Islet precursor cell (in vitro differentiated cells): Measurements from ENCODE around the gene CCDC192.
"Not testable (repeated sequence)": the region's sequence is repeated elsewhere in the genome, so short reads cannot be mapped to it uniquely, and the experiment has no call there.

ENCODE experiments used
- DNase-seq: peaks from one replicate; pipeline ENCODE4 v3.0.0-alpha.2; 2018

The CCDC192 gene

DNA sequence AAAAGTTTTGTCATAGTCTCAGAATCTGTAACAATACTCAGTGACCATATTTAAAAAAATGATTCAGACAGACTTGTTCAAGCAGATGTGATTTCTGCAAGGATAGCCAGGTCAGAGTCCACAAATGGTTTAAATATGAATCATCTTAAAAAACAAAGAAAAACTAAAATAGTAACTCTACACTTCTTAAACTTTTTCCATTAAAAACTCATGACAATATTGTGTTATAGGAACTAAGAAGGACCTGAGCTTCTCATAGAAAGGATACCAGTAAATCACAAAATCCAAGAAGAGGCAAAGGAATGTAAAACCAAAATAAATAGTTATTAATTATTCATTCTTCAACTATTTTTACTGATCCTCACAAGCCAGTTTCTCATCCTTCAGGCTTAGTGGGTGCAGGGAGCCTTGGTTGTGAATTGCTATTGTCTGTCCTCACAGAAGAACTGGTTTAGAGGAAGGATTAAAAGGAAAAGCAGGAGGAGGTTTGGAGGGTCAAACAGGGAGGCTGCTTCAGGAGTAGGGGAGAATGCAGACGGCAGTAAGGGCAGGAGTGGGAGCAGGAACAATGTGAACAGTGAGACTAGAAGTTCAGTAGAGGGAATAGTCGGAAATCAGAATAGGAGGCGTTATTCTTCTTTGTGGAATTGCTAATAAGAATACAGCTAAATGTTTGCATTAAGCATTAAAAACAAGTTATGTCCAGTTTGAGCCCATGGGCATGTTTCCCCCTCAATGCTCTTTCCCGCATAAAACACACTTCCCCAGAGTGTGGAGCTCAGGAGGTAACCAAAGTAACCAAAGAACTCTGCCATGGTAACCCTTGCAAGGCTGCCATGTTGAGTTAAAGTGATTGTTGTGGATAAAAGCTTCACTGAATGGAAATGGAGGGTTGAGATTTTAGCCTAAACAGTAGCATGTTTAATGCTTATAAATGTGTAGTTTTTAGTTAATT, 110.7 kb downstream of the CCDC192 start:
- no peak for DNase-seq

DNA sequence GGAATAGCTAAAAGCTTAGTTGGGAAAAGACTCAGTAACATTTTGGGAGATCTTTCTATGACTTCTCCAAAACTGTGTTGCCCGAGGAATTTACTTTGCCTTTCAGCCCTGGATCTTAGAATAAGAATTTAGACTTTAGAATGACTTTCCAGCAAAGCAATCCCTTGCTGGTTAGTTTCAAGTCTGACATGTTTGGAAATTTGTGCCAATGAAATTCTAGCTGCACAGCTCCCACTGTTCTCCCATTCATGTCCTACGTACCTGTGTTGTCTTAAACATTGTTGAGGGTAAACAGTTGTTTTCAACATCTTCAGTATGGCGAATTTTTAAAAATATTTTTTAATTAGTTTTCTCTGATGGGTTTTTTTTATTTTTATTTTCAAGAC, 111.4 kb downstream of the CCDC192 start:
- no peak for DNase-seq

DNA sequence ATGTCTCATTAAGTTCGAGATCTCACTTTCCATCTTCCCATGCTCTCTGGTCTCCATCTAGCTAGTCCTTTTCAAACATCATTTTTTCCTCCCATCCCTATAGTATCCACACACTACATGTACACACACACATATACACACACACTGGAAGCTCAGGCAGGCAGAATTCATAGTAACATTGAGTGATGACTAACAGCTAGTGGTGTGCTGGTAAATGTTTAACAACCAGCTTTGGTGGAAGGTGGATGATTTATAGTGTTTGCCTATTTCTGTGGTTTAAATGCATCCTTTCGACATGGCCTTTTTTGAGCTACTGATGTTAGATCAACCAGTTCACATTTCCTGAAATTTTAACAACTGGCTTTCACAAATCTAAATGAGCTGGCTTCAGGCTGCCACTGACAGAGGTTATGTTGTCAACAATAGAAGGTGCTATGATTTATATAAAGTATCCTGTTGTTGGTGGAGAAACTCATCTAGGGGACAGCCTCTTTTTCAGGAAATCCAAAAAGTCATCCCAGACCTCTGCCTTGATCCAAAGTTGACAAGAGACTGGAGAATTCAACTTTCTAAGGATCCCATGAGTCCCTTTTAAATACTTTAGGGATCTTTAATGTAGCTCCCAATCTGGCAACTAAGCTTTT, 117.8 kb downstream of the CCDC192 start:
- no peak for DNase-seq

DNA sequence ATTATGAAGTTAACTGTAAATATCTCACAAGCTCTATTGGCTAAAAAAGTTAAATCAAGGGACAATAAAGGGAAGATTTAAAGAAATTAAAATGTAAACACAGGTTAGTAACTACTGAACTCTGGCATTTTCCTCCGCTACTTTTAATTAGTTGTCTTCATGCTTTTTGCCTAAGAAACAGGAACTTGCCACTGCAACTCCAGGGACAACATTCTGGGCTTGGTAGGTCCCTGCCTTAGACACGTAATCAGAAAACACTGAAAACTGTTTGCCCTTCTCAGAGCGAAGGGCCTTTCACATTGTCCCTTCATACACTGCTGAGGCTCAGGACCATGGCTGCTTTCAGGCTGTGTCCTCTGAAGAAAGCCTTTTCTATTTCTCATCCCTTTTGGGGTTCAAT, 118.7 kb downstream of the CCDC192 start:
- no peak for DNase-seq

DNA sequence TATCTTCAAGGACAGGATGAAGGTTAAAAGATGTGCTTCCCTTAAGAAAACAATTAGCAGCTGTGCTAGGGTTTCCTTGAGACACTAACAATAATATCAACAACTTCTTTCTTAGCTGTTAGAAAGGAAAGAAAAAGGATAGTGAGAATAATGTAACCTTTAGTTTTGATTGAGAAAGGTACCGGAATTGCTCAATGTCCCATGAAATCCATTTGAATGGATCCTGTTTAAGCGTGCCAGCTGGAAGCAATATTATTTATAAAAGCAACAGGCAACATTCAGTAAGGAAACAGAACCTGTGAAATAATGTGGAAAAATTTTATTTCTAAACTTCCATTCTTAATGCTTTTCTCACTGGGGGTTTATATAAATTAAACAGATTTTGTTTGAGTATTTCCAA, 120.9 kb downstream of the CCDC192 start:
- DNase-seq, result no peak

DNA sequence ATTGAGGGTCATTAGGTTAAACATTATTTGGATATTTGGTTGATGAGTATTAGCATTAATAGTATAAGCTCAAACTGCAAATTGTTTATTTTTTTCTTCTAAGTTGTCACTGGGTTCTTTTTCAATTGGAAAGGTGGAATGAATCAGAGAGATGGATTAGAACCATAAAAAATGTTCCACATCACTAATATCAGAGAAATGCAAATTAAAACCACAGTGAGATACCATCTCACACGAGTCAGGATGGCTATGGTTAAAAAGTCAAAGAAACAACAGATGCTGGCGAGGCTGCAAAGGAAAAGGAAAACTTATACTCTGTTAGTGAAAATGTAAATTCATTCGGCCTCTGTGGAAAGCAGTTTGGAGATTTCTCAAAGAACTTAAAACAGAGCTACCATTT, 122.8 kb downstream of the CCDC192 start:
- no peak for DNase-seq

DNA sequence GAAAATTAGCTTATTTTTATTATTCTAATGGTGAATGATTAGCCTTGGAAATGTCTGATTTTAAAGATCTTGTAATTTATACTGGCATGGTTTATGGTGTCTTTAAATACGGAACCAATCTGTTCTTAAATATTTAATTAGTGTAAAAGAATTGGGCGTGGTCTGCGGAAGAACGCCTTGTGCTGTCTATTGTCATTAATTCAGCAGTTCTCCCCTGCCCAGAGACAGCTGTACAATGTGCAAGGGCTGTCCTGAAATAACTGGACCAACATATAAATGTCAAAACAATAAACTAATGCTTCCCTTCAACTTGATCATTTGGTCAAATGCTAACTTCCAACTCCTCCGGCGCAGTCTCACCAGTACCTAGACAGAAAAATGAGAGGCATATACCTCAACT, 124.3 kb downstream of the CCDC192 start:
- DNase-seq, result no peak

DNA sequence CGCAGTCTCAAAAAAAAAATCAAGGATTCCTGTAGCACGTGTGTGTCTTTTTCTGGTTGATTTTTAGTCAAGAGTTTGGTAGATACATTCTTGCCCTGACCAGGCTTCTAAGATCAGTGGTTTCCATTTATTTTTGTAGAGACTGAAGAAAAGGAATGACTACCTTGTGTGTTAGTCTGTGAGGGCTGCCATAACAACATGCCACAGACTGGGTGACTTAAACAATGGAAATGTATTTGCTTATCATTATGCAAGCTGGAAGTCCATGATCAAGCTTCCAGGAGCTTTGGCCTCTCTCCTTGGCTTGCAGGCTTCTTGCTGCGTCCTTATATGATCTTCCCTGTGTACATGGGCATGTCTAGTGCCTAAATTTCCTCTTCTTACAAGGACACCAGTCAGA, 127.0 kb downstream of the CCDC192 start:
- no peak for DNase-seq

DNA sequence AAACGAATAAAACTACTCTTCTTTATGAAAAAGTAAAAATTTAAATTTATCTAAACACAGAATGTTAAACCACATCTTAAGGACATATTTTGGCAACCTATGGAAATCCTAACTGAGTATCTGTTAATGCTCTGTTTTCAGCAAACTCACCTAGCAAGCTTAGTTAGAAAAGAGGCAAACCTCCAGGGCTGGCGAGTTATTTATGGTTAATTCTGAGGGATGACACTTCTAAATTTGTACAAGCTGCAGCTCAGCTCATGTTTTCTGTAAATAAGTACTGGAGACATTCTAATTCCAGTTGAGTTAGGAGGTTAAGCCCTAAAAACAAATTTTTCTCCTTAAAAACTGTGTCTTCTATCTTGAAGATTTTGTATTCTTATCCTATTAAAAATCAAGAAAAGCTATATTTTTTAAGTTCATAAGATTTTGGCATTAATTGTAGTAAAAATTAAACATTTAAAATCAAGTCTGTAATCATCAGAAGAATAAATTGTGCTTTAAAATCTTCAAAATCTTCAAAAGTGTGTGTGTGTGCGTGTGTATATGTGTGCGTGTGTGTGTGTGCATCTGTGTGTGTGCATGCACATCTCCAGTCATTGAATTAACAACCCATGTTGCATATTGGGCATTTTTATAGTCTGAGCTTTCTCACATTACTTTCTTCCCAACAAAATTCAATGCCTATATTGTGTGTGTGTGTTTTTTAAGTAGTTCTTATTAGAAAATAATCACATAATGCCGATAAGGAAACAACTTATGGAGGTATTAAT, 127.8 kb downstream of the CCDC192 start:
- no peak for DNase-seq

DNA sequence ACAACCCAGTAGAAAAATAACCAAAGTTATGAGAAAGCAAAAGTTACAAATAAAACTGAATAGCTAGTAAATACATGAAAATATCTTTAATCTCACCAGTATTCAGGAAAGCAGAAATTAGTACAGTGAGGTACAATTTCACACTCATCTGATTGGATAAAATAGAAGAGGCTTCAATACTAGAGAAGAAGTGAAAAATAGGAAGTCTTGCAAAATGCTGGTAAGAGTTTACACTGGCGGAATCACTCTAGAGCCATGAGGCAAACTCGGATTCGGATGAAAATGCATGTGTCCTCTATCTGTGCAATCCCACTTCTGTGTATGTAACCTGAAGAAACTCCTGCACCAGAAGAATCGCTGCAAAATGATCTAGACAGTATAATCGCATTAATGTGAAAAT, 128.9 kb downstream of the CCDC192 start:
- DNase-seq, result no peak

DNA sequence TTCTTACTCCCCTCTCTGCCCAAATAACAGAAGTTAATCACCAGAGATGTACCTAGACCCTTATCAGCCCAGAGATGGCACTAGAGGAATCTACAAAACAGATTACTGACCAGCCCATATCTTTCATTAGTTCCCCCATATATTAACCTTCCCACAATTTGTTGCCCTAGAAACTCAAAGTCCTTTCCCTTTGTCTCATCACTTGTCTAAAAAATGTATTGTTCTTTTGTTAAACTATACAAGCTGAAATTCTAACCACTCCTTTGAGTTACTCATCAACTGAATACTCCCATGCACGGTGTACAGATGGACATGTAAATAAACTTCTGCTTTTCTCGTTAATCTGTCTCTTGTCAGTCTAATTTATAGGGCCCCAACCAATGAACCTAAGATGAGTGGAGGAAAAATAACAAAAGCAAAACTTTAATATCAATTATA, 130.9 kb downstream of the CCDC192 start:
- no peak for DNase-seq

DNA sequence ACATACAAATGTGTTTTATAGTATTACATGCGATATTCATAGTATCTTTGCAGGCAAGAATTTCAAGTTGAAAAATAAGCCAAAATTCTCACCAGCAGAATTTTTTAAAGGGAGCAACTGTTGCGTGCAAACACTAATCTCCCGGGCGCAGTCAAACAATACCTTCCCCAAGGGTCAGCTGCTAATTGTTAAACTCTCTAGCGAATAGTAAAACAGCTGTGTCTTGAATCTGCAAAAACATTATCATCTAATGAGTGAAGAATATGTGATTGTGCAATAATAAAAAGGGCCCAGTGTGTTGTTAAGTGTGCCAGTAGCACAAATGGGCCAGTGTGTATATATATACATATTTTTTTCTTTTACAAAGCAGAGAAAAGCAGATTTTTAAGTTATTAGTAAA, 131.4 kb downstream of the CCDC192 start:
- DNase-seq, result no peak

DNA sequence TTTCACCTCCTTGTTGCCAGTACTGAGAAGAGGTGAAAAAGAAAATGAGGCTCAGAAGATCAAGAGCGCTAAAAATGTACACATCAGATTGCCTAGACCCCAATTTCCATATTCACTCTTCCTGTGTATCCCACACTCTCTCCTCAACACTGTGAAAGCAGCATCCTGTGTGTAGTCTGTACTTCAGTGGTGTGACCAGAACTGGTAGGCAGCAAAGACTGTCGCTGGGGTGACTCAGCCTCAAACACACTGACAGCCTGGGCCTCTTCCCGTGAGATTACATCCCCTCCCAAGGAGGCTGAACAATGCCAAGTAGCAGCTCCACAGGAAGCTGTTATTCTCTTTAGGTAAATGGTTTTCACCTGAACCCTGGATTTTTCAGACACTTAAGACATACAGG, 135.5 kb downstream of the CCDC192 start:
- peak; percentile 84 for DNase-seq

DNA sequence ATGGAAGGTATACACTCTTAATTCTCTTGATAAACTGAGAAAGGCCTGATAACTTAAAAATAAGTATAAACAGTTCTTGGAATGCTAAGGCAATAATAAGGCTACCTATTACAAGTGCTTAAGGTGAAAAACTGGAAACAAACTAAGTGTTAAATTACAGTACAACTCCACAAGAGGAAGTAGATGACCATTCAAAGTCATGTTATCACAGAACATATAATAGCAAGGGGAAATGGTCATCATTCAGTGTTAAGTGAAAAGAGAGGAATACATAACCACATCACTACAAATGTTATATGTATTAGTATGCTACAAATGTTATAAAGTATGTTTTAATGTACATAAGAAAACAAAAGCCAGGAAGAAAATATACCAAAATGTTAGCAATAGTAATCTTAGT, 135.9 kb downstream of the CCDC192 start:
- no peak for DNase-seq

DNA sequence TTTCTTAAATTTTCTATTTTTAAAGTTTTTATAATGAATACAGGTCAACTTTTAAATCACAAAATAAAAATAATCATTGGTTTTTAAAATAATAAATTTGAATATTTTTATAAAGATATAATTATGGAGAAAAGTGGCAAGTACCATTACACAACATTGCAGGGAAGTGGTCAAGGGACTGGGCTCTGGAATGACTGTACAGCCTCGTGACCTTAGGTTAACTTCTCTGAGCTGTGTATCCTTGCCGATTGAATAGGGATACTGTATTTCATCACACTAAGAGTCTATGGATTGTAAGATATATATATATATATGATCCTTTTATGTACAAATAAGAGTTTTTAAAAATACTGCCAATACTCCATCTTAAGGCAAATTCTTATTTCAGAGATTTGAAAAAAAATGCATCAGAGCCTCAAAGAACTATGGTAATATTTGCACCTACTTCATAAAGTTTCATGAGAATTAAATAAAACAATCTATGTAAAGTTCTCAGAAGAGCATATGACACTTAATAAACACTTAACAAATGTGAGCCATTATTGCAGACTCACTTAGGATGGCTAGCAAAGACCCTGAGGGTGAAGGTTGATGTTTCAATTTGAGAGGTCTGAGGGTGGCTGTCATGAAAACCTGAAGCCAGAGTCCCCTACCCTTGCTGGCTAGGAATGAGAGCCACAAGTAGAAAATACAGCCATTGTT, 136.5 kb downstream of the CCDC192 start:
- DNase-seq, result no peak

DNA sequence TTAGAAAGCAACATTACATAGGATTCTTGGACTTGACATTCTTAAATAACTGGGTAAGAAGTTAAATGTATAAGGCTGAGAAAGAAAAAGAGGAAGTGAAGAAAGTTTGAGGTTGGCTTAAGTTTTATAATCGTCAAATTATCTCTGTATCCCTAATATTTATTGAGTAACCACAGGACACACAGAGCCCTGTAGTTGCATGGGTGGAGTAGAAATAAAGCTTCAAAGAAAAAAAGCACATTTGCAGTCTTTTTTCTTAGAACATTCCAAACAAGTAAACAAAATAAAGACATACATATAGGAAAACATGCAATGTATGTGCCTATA, 137.0 kb downstream of the CCDC192 start:
- DNase-seq, result no peak

DNA sequence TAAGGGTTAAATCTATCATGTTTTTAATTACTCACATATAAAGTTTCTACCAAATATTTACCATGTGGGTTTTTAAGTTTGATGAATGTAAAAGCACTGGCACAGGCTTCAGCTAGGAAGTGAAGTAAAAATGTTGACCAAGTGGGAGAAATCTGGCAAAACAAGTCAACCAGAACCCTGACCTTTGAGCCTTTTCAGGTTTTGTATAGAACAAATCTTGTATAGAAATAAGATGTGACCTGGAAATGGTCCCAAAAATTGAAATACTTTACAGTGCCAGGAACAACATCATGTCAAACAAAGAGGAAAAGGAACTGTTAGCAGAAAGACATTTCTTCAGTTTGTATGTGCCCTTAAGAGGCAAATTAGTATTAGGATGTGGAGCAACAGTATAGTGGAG, 137.6 kb downstream of the CCDC192 start:
- DNase-seq, result no peak

DNA sequence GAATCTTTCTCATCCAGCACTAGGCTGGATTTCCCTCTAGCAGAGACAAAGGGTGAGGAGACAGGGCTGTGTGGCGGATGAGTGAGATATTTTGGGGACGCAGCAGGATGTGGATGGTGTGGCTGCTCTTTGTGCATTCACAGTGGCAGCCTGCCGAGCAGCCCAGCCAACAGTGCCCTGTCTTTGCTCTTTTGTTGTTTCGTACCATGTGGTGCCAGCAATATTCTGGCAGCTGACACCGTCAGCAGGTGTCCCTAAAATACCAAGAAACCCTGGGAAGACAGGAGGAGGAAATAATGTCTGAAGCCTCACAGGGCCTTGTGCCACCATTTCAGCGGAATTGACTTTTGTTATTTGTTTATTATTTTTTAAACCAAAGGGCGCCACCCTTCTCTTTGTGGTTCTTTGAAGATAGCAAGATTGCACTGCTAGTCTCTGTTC, 141.4 kb downstream of the CCDC192 start:
- no peak for DNase-seq

DNA sequence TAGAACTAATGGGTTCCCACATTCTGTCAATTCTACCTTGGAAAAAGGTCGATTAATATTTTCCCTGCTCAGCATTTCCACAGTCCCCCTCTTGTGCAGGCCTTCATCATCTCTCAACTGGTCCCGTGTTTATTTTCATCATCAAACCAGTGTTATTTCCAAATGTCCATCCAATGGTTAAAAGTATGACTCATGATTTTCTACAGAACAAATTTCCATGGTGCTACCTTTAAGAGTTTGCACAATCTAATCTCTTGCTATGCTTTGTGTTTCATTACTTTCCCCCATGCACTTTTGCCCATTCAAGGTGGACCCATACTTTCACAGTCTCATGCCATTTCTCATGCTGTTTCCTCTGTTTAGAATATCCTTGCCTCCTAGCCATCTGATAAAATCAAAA, 143.7 kb downstream of the CCDC192 start:
- no peak for DNase-seq

DNA sequence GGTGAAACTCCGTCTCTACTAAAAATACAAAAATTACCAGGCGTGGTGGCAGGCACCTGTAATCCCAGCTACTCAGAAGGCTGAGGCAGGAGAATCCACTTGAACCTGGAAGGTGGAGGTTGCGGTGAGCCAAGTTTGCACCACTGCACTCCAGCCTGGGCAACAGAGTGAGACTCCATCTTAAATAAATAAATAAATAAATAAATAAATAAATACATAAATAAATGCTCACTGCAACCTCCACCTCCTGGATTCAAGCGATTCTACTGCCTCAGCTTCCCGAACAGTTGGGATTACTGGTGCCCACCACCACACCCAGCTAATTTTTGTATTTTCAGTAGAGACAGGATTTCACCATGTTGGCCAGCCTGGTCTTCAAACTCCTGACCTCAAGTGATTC, 144.4 kb downstream of the CCDC192 start:
- DNase-seq, result not testable (repeated sequence)

DNA sequence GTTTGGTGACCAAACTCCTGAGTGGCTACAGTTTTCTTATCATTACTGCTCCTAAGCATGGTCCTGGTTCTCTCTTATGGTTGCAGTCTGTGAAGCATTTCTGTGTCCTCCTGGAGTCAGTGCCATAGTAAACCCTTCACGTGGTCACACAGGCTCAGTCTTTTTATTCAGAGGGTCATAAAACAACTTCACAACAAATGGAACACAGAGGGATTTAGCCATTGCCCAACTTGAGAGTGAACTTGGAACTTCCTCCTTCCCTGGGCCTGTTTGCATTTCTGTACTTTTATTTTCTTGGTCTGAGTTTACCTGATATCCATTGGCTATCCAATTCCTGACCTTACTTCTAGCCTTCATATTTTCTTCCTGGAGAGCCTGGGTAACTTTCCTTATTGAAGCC, 144.9 kb downstream of the CCDC192 start:
- DNase-seq, result no peak

DNA sequence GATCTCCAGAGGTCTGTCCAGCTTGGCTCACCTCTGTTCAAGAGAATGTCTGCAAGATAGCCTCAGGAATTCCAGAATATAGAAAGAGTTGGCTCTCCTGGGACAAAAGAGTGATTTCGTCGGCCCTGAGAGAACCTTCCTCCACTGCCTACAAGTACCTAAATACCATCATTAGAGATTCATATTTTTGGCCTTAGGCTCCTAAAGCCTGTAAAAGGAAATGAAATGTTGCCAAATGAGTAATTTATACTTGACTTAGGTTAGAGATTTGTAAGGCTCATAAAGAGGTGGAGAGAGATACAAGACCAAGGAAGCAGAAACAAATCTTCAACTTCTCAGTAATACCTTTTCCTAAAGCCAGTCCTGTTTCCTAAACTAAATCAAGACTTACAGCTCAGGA, 146.2 kb downstream of the CCDC192 start:
- no peak for DNase-seq

DNA sequence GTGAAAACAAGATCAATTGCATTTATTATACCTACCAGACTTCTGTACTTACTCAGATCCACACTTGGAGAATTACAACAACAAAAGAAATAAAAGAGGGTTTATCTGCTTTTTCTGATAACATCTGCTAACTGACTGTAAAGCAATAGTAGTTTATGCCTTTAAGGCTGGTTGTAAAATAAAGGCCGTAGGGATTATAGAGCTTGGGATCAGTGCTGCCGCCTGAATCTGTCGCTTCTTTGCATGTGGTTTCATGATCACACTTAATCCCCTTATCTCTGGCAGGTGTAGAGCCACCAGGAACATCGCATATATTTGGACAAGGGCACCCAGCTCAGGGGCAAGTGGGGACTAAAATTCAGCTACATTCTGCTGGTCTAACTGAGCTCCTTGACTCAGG, 146.7 kb downstream of the CCDC192 start:
- no peak for DNase-seq
